Osteoblast (primary cell): ENCODE results near the gene YES1. TPM values are rescaled to one million over a fixed set of nuclear protein-coding genes. Genes with fewer than 3 reads are reported as not detected.

Experiments used
- DNase-seq: peaks from one replicate; pipeline ENCODE4 v3.0.0; 2011; ENCODE audit warnings: low spot score, mixed read lengths; ENCODE audit not compliant: insufficient read length; ENCODE audit errors: missing footprints
- H2AFZ ChIP-seq: 2 replicates; pipeline ENCODE4 v1.6.0; 2011; ENCODE audit warnings: mild to moderate bottlenecking, low read length
- H3K27ac ChIP-seq: 2 replicates; pipeline ENCODE4 v1.5.1; 2011; ENCODE audit warnings: mild to moderate bottlenecking, low read depth, low read length, moderate library complexity
- H3K27me3 ChIP-seq: 2 replicates; pipeline ENCODE4 v1.6.0; 2012; ENCODE audit warnings: mild to moderate bottlenecking, control low read depth, inconsistent platforms, low read length, moderate library complexity; ENCODE audit not compliant: insufficient read depth
- H3K36me3 ChIP-seq: 2 replicates; pipeline ENCODE4 v1.5.1; 2011; ENCODE audit warnings: mild to moderate bottlenecking, low read length, control low read depth, moderate library complexity; ENCODE audit not compliant: insufficient read depth
- H3K4me1 ChIP-seq: 2 replicates; pipeline ENCODE4 v1.5.1; 2011; ENCODE audit warnings: mild to moderate bottlenecking, low read length, control low read depth, moderate library complexity; ENCODE audit not compliant: insufficient read depth
- H3K4me2 ChIP-seq: 2 replicates; pipeline ENCODE4 v1.6.0; 2011; ENCODE audit warnings: mild to moderate bottlenecking, low read length; ENCODE audit not compliant: insufficient read depth
- H3K4me3 ChIP-seq: fragments of 200-600 bp; sonication (generic); 3 replicates; pipeline ENCODE4 v1.5.1; 2012; ENCODE audit warnings: mild to moderate bottlenecking, low read length, inconsistent platforms; ENCODE audit not compliant: insufficient read depth
- H3K79me2 ChIP-seq: 2 replicates; pipeline ENCODE4 v1.6.0; 2012; ENCODE audit warnings: mild to moderate bottlenecking, low read length, control low read depth, inconsistent platforms; ENCODE audit not compliant: insufficient read depth
- H3K9me3 ChIP-seq: 2 replicates; pipeline ENCODE4 v1.5.1; 2011; ENCODE audit warnings: low read depth, low read length, control low read depth
- H4K20me1 ChIP-seq: 2 replicates; pipeline ENCODE4 v1.6.0; 2012; ENCODE audit warnings: mild to moderate bottlenecking, low read length, control low read depth; ENCODE audit not compliant: insufficient read depth
- CTCF ChIP-seq: IDR thresholded peaks from 2 replicates; pipeline ENCODE4 v1.5.1; 2011; ENCODE audit warnings: mild to moderate bottlenecking, low read depth, low read length, moderate library complexity; ENCODE audit errors: extremely low read depth
- total RNA-seq: library from RNA; depleted of rRNA; stranded (reverse); fragments of >200 nt; gene quantifications from 2 replicates; pipeline ENCODE4 v1.2.3, GENCODE V29; 2012

Gene YES1
- total RNA-seq, 1 donor: 99.5 TPM

- no peak overlapping the region for H3K27ac ChIP-seq
- no peak for TF ChIP-seq CTCF
- H3K27me3 ChIP-seq: no peaks in the 10 kb centered on the region
- H4K20me1 ChIP-seq: peaks cover 7% of the 10 kb centered on the region
- no peaks in the 10 kb centered on the region for H3K9me3 ChIP-seq
- DNase-seq: peak; percentile 25
- no peak overlapping the region for H2AFZ ChIP-seq
- no peak overlapping the region for H3K4me2 ChIP-seq
- no peak overlapping the region for H3K4me3 ChIP-seq
- H3K36me3 ChIP-seq: no peaks in the 10 kb centered on the region
- H3K4me1 ChIP-seq: peaks cover 7% of the 10 kb centered on the region
- peaks cover 15% of the 10 kb centered on the region for H3K79me2 ChIP-seq
Measured at GRCh38 chr18:815353-815752, 3.3 kb upstream of the YES1 start.

- Histone ChIP-seq H3K4me2 (no peak overlapping the region), H3K4me3 (no peak overlapping the region), H3K79me2 (peaks cover 23% of the 10 kb centered on the region), H3K9me3 (no peaks in the 10 kb centered on the region), H4K20me1 (peaks cover 14% of the 10 kb centered on the region), H3K27ac (no peak overlapping the region), H3K27me3 (no peaks in the 10 kb centered on the region), H2AFZ (no peak overlapping the region), H3K4me1 (peaks cover 13% of the 10 kb centered on the region), H3K36me3 (no peaks in the 10 kb centered on the region)
- no peak for DNase-seq
- no peak for TF ChIP-seq CTCF
Measured at GRCh38 chr18:814300-815084, 2.5 kb upstream of the YES1 start.

- Histone ChIP-seq H3K27ac (peak overlapping the region; percentile 88), H2AFZ (peak overlapping the region; percentile 98), H3K9me3 (no peaks in the 10 kb centered on the region), H4K20me1 (peaks cover 20% of the 10 kb centered on the region), H3K4me1 (peaks cover 18% of the 10 kb centered on the region), H3K27me3 (no peaks in the 10 kb centered on the region), H3K79me2 (peaks cover 34% of the 10 kb centered on the region), H3K36me3 (no peaks in the 10 kb centered on the region), H3K4me3 (peak overlapping the region; percentile 100), H3K4me2 (peak overlapping the region; percentile 87)
- DNase-seq: no peak
- TF ChIP-seq CTCF: no peak
Measured at GRCh38 chr18:813172-814071, 1.4 kb upstream of the YES1 start.
